Breast epithelium (tissue), 4 donors: Measurements from ENCODE around the gene SV2C. TPM values are rescaled to one million over a fixed set of nuclear protein-coding genes. Genes with fewer than 3 reads are reported as not detected.
"Not testable (repeated sequence)": the region's sequence is repeated elsewhere in the genome, so short reads cannot be mapped to it uniquely, and the experiment has no call there.

Source experiments
- DNase-seq, 2 donors: peaks; one replicate each; pipeline ENCODE4 v3.0.0-alpha.2; 2019; ENCODE audit warnings: low spot score in 2 of 2
- H3K27ac ChIP-seq, 2 donors: fragments of 200-600 bp; sonication (generic) in 1 of 2; one replicate each; pipeline ENCODE4 v1.5.1; 2016 to 2019; ENCODE audit warnings: mild to moderate bottlenecking in 1 of 2
- H3K27me3 ChIP-seq, 2 donors: fragments of 200-600 bp; sonication (generic) in 1 of 2; one replicate each; pipeline versions ENCODE4 v1.5.1 to v1.6.0; 2017 to 2019; ENCODE audit warnings: control low read depth in 1 of 2, mild to moderate bottlenecking in 1 of 2
- H3K36me3 ChIP-seq: fragments of 200-600 bp; one replicate; pipeline ENCODE4 v1.5.1; 2019
- H3K4me1 ChIP-seq, 2 donors: fragments of 200-600 bp; sonication (generic); one replicate each; pipeline ENCODE4 v1.5.1; 2016 to 2019; ENCODE audit warnings: control low read depth in 1 of 2
- H3K4me3 ChIP-seq, 3 donors: fragments of 200-600 bp; sonication (generic); 1 replicate in 2 of 3; 2 replicates in 1 of 3; pipeline ENCODE4 v1.5.1; 2016 to 2019; ENCODE audit warnings: mild to moderate bottlenecking in 3 of 3, moderate library complexity in 2 of 3
- H3K9me3 ChIP-seq, 2 donors: fragments of 200-600 bp; sonication (generic) in 1 of 2; one replicate each; pipeline ENCODE4 v1.5.1; 2016 to 2019; ENCODE audit warnings: control low read depth in 1 of 2
- POLR2A ChIP-seq: fragments of 450-650 bp; IDR thresholded peaks from one replicate; pipeline ENCODE4 v1.6.1; 2016; ENCODE audit warnings: antibody characterized with exemption, mild to moderate bottlenecking, moderate library complexity
- POLR2AphosphoS5 ChIP-seq, 3 donors: sonication (generic); formaldehyde crosslinking; IDR thresholded peaks; one replicate each; pipeline ENCODE4 v1.6.1; 2017; ENCODE audit warnings: antibody characterized with exemption in 3 of 3
- intact Hi-C: fragments of 100-400 bp; cut with DNase I; formaldehyde crosslinking; loops from one replicate; pipeline ENCODE4 v1.15.1; 2023; ENCODE audit warnings: low total_unique reads
- total RNA-seq, 3 donors: library from RNA; depleted of rRNA; stranded (reverse); fragments of >200 nt; gene quantifications; one replicate each; pipeline ENCODE4 v1.1.0, GENCODE V29; 2016
- TF ChIP-seq, protein P1 (sequence below), 3 donors: fragments of 450-650 bp; IDR thresholded peaks; one replicate each; pipeline ENCODE4 v1.5.1; 2016 to 2017; ENCODE audit warnings: antibody characterized with exemption in 3 of 3, mild to moderate bottlenecking in 3 of 3, moderate library complexity in 3 of 3

The SV2C gene
- total RNA-seq, 3 donors from 2014 or later: 0.32 to 1.3 (median 0.59) TPM

- peaks cover 7% of the 10 kb centered on the region in 2 donors for H3K4me1 ChIP-seq
- intact Hi-C loops: no loop called here
- no peaks in the 10 kb centered on the region for H3K9me3 ChIP-seq
- TF ChIP-seq POLR2AphosphoS5 (IDR thresholded peaks at IDR 0.05) (no peak), POLR2A (no peak)
- TF ChIP-seq, protein P1, sequence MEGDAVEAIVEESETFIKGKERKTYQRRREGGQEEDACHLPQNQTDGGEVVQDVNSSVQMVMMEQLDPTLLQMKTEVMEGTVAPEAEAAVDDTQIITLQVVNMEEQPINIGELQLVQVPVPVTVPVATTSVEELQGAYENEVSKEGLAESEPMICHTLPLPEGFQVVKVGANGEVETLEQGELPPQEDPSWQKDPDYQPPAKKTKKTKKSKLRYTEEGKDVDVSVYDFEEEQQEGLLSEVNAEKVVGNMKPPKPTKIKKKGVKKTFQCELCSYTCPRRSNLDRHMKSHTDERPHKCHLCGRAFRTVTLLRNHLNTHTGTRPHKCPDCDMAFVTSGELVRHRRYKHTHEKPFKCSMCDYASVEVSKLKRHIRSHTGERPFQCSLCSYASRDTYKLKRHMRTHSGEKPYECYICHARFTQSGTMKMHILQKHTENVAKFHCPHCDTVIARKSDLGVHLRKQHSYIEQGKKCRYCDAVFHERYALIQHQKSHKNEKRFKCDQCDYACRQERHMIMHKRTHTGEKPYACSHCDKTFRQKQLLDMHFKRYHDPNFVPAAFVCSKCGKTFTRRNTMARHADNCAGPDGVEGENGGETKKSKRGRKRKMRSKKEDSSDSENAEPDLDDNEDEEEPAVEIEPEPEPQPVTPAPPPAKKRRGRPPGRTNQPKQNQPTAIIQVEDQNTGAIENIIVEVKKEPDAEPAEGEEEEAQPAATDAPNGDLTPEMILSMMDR (IDR thresholded peaks at IDR 0.05): no peak
- H3K27me3 ChIP-seq: peaks cover 0 to 63% of the 10 kb centered on the region in 2 donors
- H3K4me3 ChIP-seq: peak overlapping the region in 1 of 3 donors; percentile 43
- H3K36me3 ChIP-seq: no peaks in the 10 kb centered on the region
- H3K27ac ChIP-seq: no peak overlapping the region
- DNase-seq: no peak
These were observed 2.0 kb downstream of the SV2C start for GRCh38 chr5:76085243-76085579.

DNA sequence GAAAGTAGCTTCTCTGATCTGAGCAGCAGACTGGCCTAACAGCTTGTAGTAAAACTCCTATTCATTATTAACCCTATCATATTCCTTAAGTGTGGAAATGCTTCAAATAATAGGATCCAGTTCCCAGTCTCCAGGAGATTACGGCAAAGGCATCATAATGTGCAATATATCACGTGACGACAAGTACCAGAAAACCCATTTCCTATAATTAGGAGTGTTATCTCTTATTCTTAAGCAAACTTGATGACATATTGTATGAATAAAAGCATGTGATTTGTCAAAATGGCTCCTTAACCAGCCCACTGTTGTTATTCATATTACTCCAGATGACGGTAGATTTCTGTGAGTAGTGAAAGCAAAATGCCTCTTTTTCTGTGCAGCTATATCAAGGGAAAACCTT lies 2.9 kb downstream of the SV2C start:
- H3K27me3 ChIP-seq: peaks cover 0 to 60% of the 10 kb centered on the region in 2 donors
- H3K4me3 ChIP-seq: no peak overlapping the region
- peaks cover 7% of the 10 kb centered on the region in 2 donors for H3K4me1 ChIP-seq
- no peaks in the 10 kb centered on the region for H3K9me3 ChIP-seq
- H3K27ac ChIP-seq: no peak overlapping the region
- intact Hi-C loops: no loop called here
- H3K36me3 ChIP-seq: no peaks in the 10 kb centered on the region
- DNase-seq: no peak
- no peak for TF ChIP-seq POLR2A
- TF ChIP-seq, protein P1 (IDR thresholded peaks at IDR 0.05): no peak
- TF ChIP-seq POLR2AphosphoS5 (IDR thresholded peaks at IDR 0.05): no peak

DNA sequence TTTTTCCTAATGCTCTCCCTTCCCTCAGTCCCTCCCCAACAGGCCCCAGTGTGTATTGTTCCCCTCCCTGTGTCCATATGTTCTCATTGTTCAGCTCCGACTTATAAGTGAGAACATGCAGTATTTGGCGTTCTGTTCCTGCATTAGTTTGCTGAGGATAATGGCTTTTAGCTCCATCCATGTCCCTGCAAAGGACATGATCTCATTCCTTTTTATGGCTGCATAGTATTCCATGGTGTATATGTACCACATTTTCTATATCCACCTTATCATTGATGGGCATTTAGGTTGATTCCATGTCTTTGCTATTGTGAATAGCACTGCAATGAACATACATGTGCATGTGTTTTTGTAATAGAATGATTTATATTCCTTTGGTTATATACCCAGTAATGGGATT lies 6.0 kb downstream of the SV2C start:
- H3K36me3 ChIP-seq, intact Hi-C loops, H3K4me3 ChIP-seq, DNase-seq, H3K4me1 ChIP-seq, H3K9me3 ChIP-seq, H3K27ac ChIP-seq: not testable (repeated sequence)
- peaks cover 0 to 31% of the 10 kb centered on the region in 2 donors for H3K27me3 ChIP-seq

DNA sequence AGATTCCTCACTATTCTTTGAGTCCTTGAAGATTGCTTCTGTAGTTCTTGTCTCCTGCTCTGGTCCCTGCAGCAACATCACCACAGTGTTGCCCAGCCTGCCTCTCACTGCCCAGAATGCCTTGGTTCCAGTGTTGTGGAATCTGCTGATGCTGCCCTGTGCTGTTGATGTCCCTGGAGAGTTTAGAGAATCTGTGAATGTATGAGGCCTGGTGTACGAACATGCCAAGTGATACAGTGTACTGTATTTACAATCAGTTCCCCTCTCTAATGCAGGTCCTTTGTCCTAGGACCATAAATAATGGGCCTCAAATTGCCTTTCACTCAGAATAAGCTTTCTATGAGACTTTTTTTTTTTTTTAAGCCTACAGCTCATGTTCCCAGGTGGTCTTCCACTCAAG lies 8.2 kb downstream of the SV2C start:
- H3K27ac ChIP-seq: no peak overlapping the region
- no peak for DNase-seq
- H3K9me3 ChIP-seq: no peaks in the 10 kb centered on the region
- intact Hi-C loops: no loop called here
- TF ChIP-seq, protein P1 (IDR thresholded peaks at IDR 0.05): no peak
- TF ChIP-seq POLR2A: no peak
- no peak for TF ChIP-seq POLR2AphosphoS5 (IDR thresholded peaks at IDR 0.05)
- no peak overlapping the region for H3K4me3 ChIP-seq
- H3K36me3 ChIP-seq: no peaks in the 10 kb centered on the region
- H3K27me3 ChIP-seq: peaks cover 0 to 11% of the 10 kb centered on the region in 2 donors
- H3K4me1 ChIP-seq: no peaks in the 10 kb centered on the region

GRCh38 chr5:76099286-76099702 lies 16.1 kb downstream of the SV2C start:
- Histone ChIP-seq H3K36me3 (no peaks in the 10 kb centered on the region), H3K4me3 (no peak overlapping the region), H3K9me3 (no peaks in the 10 kb centered on the region), H3K4me1 (no peaks in the 10 kb centered on the region), H3K27me3 (peaks cover 0 to 6% of the 10 kb centered on the region in 2 donors), H3K27ac (no peak overlapping the region)
- intact Hi-C loops: no loop called here
- TF ChIP-seq, protein P1 (IDR thresholded peaks at IDR 0.05): no peak
- no peak for TF ChIP-seq POLR2AphosphoS5 (IDR thresholded peaks at IDR 0.05)
- no peak for TF ChIP-seq POLR2A
- no peak for DNase-seq

DNA sequence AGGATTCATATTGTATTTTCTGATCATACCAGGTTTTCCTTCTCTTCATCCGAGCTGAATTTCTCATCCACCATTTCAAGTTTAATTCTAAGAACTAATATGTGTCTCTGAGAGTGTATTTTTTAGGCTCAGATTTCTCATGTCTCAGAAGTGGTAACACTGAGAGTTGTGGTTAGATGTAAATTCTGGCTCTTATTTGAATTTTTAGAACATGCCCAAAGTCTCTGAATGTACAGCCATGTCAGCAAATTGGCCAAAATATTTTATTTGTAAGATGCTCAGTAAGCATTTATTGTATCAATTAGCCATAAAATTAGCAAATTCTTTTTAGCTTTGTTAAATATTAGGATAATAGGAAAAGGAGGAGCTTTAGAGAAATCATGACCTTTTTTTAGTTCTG lies 16.6 kb downstream of the SV2C start:
- Histone ChIP-seq H3K27ac (no peak overlapping the region), H3K4me1 (no peaks in the 10 kb centered on the region), H3K9me3 (no peaks in the 10 kb centered on the region), H3K4me3 (no peak overlapping the region), H3K36me3 (no peaks in the 10 kb centered on the region), H3K27me3 (peaks cover 0 to 6% of the 10 kb centered on the region in 2 donors)
- intact Hi-C loops: no loop called here
- TF ChIP-seq POLR2A: no peak
- TF ChIP-seq, protein P1 (IDR thresholded peaks at IDR 0.05): no peak
- TF ChIP-seq POLR2AphosphoS5 (IDR thresholded peaks at IDR 0.05): no peak
- DNase-seq: no peak
